ENCODE measurements around the gene PDXDC1.
"Not testable (repeated sequence)": the region's sequence is repeated elsewhere in the genome, so short reads cannot be mapped to it uniquely, and the experiment has no call there.

PDXDC1 gene, protein sequence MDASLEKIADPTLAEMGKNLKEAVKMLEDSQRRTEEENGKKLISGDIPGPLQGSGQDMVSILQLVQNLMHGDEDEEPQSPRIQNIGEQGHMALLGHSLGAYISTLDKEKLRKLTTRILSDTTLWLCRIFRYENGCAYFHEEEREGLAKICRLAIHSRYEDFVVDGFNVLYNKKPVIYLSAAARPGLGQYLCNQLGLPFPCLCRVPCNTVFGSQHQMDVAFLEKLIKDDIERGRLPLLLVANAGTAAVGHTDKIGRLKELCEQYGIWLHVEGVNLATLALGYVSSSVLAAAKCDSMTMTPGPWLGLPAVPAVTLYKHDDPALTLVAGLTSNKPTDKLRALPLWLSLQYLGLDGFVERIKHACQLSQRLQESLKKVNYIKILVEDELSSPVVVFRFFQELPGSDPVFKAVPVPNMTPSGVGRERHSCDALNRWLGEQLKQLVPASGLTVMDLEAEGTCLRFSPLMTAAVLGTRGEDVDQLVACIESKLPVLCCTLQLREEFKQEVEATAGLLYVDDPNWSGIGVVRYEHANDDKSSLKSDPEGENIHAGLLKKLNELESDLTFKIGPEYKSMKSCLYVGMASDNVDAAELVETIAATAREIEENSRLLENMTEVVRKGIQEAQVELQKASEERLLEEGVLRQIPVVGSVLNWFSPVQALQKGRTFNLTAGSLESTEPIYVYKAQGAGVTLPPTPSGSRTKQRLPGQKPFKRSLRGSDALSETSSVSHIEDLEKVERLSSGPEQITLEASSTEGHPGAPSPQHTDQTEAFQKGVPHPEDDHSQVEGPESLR

GRCh38 chr16:14974656-14975417, at the start of gene PDXDC1:
PDXDC1 (plus strand) TSS chr16:14975026; CDS start chr16:14975200, 174 bp downstream.
- DNase-seq: peak; percentile 98

DNA sequence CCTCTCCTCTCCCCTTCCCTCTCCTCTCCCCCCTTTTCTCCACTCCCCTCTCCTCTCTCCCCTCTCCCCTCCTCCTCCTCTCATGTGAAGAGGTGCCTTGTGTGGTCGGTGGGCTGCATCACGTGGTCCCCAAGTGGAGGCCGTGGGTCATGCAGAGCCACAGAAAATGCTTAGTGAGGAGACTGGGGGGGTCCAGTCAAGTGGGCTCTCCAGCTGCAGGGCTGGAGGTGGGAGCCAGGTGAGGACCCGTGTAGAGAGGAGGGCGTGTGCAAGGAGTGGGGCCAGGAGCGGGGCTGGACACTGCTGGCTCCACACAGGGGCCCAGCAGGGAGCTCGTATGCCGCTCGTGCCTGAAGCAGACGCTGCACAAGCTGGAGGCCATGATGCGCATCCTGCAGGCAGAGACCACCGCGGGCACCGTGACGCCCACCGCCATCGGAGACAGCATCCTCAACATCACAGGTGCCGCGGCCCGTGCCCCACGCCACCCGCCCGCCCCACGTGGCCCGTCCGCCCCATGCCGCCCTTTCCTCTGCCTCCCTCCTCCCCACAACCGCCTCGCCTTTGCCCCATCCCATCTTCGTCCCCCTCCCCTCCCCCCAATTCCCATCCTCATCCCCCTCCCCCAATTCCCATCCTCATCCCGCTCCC, 46.6 kb upstream of the PDXDC1 start:
- DNase-seq: not testable (repeated sequence)

GRCh38 chr16:14929176-14929575, 45.6 kb upstream of the PDXDC1 start:
- DNase-seq: not testable (repeated sequence)

GRCh38 chr16:14930246-14930645, 44.6 kb upstream of the PDXDC1 start:
- not testable (repeated sequence) for DNase-seq

DNA sequence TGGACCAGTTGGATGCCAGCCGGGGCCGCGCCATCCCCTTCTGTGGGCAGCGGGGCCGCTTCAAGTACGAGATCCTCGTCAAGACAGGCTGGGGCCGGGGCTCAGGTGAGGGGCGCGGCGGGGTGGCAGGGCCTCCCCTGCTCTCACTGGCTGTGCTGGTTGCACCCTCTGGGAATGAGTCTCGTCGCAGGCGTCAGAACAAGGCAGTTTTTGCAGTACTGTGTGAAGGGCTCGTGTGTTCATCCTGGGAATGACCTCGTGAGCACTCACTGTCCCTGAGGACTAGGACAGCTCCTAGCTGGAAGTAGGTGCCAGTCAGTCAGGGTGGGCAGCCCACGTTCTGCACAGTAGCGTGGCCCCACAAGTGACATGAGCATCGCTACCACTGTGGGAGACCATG, 43.9 kb upstream of the PDXDC1 start:
- not testable (repeated sequence) for DNase-seq

DNA sequence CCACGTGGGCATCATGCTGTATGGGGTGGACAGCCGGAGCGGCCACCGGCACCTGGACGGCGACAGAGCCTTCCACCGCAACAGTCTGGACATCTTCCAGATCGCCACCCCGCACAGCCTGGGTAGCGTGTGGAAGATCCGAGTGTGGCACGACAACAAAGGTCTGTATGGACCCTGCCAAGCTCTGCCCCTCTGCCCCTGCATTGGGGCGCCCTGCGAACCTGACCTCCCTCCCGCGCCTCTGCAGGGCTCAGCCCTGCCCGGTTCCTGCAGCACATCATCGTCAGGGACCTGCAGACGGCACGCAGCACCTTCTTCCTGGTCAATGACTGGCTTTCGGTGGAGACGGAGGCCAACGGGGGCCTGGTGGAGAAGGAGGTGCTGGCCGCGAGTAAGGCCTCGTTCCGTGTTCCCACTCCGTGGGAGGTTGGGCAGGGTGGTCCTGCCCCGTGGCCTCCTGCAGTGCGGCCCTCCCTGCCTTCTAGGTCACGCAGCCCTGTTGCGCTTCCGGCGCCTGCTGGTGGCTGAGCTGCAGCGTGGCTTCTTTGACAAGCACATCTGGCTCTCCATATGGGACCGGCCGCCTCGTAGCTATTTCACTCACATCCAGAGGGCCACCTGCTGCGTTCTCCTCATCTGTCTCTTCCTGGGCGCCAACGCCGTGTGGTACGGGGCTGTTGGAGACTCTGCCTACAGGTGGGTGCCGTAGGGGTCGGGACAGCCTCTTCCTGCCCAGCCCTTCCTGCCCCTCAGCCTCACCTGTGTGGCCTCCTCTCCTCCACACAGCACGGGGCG, 42.0 kb upstream of the PDXDC1 start:
- DNase-seq: not testable (repeated sequence)

- DNase-seq: not testable (repeated sequence)
These were observed 37.7 kb upstream of the PDXDC1 start, which contains the start of gene NPIPA1 for GRCh38 chr16:14937143-14937542. NPIPA1 (plus strand) TSS chr16:14937443; CDS start chr16:14937443, 0 bp downstream.

GRCh38 chr16:14937994-14938393, 36.8 kb upstream of the PDXDC1 start:
- not testable (repeated sequence) for DNase-seq

DNA sequence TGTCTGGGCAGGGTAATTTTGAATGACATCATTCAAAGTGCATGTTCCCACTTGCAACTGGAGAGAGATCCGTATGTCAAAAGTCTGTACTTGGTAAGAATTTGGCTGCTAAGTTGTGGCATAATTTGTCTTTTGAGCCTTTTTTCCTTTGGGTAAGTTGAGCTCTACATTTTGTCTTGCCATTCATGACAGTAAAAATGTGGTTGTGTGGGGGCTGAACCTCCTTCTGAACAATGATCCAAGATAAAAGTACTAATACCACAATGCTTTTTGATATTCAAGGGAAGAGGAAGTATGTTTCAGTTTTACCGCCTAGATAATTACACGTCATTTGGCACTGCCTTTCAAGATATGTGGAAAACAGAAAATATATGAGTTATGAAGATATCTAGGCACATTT, 32.1 kb upstream of the PDXDC1 start:
- DNase-seq: not testable (repeated sequence)

DNA sequence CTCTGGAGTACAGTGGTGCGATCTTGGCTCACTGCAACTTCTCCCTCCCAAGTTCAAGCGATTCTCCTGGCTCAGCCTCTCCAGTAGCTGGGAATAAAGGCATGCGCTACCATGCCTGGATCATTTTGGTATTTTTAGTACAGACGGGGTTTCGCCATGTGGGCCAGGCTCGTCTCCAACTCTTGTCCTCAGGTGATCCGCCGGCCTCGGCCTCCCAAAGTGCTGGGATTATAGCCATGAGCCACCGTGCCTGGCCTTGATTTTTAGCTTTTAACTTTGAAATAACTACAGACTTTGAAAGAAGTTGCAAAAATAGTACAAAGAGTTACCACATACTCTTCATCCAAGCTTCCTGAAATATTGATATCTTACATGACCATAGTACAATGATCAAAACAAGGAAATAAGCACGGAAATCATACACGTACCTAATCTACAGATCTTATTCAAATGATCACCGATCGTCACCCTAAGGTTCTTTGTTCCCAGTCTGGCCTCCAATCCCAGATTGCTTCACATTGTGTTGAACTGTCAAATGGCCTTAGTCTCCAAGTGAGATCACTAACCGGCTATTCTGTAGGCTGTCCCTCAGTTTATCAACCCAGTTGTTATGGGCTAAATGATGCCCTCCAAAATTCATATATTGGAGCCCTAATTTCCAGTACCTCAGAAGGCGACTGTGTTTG, 19.1 kb upstream of the PDXDC1 start:
- no peak for DNase-seq

GRCh38 chr16:14957576-14958322, 17.1 kb upstream of the PDXDC1 start:
- no peak for DNase-seq

GRCh38 chr16:14958323-14958600, 16.6 kb upstream of the PDXDC1 start:
- DNase-seq: no peak

DNA sequence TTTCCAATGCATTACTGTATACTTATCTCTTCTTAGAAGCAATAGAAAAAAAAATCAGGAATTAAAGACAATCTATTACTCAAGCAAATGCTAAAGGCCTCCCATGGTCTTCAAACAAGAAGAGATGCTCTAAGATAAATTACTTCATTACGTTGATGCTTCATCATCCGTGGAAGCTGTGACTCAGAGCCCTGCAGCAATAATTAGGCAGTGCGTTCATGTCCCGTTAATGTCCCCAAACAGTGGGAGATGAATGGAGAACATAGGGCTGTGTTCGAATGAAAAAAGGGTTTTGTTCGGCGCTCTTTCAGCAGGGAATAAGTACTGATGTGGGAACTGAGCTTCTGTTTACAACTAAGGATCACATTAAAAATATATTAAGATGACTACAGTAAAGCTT, 15.9 kb upstream of the PDXDC1 start:
- no peak for DNase-seq

GRCh38 chr16:14961405-14962186, 13.2 kb upstream of the PDXDC1 start:
- DNase-seq: no peak

- no peak for DNase-seq
These were observed 11.3 kb upstream of the PDXDC1 start for GRCh38 chr16:14963281-14964173.

DNA sequence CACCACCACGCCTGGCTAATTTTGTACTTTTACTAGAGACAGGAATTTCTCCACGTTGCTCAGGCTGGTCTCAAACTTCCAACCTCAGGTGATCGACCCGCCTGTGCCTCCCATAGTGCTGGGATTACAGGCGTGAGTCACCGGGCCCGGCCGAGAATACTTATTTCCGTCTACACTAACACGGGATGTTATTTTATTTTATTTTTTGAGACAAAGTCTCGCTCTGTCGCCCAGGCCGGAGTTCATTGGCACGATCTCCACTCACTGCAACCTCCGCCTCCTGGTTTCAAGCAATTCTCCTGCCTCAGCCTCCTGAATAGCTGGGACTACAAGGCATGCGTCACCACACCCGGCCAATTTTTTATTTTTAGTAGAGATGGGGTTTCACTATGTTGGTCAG, 9.5 kb upstream of the PDXDC1 start:
- no peak for DNase-seq

DNA sequence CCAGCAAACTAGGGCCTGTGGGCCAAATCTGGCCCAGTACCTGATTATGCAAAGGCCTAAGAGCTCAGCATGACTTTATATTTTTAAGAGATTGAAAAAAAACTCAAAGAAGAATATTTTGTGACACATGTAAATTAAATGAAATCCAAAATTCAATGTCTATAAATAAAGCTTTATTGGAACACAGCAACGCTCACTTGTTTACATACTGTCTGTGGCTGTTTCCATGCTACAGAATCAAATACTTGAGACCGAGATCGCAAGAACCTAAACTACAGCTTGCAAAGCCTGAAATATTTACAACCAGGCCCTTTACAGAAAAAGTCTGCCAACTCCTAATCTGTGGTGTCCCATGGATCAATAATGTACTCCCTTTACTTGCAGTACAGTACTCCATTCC, 5.0 kb upstream of the PDXDC1 start:
- DNase-seq: not testable (repeated sequence)

DNA sequence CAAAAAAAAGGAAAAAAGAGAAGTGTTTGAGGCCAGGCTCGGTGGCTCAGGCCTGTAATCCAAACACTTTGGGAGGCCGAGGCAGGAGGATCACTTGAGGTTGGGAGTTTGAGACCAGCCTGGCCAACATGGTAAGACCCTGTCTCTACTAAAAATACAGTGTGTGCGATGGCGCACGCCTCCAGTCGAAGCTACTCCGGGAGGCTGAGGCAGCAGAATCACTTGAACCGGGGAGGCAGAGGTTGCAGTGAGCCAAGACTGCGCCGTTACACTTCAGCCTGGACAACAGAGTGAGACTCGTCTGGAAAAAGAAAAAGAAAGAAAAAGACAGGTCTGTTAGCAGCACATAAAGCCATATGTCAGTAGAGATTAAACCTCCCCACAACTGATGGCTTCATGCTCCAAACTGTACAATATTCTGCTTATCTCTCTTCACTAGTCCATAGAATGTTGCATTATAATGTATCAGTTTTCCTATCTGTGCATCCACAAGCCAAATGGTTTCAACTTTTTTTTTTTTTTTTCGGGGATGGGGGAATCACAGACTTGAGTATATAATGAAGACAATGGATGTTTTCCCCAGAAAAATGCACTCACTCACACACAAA, 3.1 kb upstream of the PDXDC1 start:
- not testable (repeated sequence) for DNase-seq
